ENCODE results near the gene ADIRF. TPM values are rescaled to one million over a fixed set of nuclear protein-coding genes. Genes with fewer than 3 reads are reported as not detected.
A peak's percentile ranks its signal among the peaks of the same experiment; 100 is the strongest.

The ADIRF gene
- total and polyA plus RNA-seq, 10 donors: 23.9 to 139 (median 56.7) TPM

DNA sequence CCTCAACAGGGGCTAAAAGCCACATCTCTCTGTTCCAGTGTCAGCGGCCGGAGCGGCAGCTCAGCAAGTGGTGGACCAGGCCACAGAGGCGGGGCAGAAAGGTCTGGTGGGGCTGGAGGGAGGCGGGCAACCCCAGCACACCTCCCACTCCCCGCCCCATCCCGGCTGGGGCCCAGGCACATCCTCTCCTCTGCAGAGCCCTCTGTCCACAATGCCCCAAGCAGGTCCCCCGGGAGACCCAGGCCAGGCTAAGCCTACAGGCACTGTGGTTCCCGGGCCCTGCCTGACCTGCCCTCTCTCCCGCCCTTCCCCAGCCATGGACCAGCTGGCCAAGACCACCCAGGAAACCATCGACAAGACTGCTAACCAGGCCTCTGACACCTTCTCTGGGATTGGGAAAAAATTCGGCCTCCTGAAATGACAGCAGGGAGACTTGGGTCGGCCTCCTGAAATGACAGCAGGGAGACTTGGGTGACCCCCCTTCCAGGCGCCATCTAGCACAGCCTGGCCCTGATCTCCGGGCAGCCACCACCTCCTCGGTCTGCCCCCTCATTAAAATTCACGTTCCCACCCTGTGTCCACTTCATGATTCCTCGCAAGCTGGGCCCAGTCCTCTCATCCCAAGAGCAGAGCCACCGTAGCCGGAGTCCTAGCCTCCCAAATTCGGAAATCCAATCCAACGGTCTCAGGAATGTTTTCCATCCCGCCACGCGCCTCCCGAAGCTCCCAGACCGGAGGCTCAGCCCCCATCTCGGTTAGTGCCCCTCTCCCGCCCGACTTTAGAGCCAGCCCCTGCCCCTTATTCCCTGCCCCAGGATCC, 2.1 kb downstream of the ADIRF start:
- Histone ChIP-seq H3K27me3 (replicated peaks in 1 of 7) (peaks cover 0 to 50% (median 6%) of the 10 kb centered on the region in 7 donors), H3K36me3 (no peaks in the 10 kb centered on the region), H3K4me3 (peak overlapping the region; percentile 40 to 74 (median 46)), H3K9me3 (no peaks in the 10 kb centered on the region), H3K4me1 (peaks cover 24 to 68% (median 61%) of the 10 kb centered on the region in 6 donors), H3K27ac (peak overlapping the region; percentile 49 to 93 (median 88))
- TF ChIP-seq POLR2AphosphoS5 (IDR thresholded peaks at IDR 0.05) (peak; percentile 34 to 80 (median 77)), CTCF (IDR thresholded peaks at IDR 0.05 in 8 of 11, conservative IDR thresholded peaks at IDR 0.05 in 3 of 11) (no peak)
- peak; percentile 88 for DNase-seq
- intact Hi-C loops (cut with DNase I; ENCODE audit: low total_unique reads): no loop called here
- WGBS, 5 donors: 20 to 43% (median 27%) methylated on average over 27 to 30 of the region's 30 CpGs

- peak overlapping the region; percentile 40 to 74 (median 46) for H3K4me3 ChIP-seq
- no peaks in the 10 kb centered on the region for H3K36me3 ChIP-seq
- intact Hi-C loops (cut with DNase I; ENCODE audit: low total_unique reads): no loop called here
- H3K4me1 ChIP-seq: peaks cover 24 to 63% (median 57%) of the 10 kb centered on the region in 6 donors
- peak overlapping the region; percentile 49 to 93 (median 88) for H3K27ac ChIP-seq
- no peaks in the 10 kb centered on the region for H3K9me3 ChIP-seq
- TF ChIP-seq POLR2A (IDR thresholded peaks at IDR 0.05) (peak in 2 of 3 donors; percentile 31 to 39), CTCF (IDR thresholded peaks at IDR 0.05 in 8 of 11, conservative IDR thresholded peaks at IDR 0.05 in 3 of 11) (no peak)
- 0 to 2% (median 0%) methylated on average over 3 to 20 of the region's 20 CpGs for WGBS, 5 donors
- H3K27me3 ChIP-seq (replicated peaks in 1 of 7): peaks cover 0 to 50% (median 6%) of the 10 kb centered on the region in 7 donors
- no peak for DNase-seq
Observed at GRCh38 chr10:86970982-86971231, 2.6 kb downstream of the ADIRF start.

DNA sequence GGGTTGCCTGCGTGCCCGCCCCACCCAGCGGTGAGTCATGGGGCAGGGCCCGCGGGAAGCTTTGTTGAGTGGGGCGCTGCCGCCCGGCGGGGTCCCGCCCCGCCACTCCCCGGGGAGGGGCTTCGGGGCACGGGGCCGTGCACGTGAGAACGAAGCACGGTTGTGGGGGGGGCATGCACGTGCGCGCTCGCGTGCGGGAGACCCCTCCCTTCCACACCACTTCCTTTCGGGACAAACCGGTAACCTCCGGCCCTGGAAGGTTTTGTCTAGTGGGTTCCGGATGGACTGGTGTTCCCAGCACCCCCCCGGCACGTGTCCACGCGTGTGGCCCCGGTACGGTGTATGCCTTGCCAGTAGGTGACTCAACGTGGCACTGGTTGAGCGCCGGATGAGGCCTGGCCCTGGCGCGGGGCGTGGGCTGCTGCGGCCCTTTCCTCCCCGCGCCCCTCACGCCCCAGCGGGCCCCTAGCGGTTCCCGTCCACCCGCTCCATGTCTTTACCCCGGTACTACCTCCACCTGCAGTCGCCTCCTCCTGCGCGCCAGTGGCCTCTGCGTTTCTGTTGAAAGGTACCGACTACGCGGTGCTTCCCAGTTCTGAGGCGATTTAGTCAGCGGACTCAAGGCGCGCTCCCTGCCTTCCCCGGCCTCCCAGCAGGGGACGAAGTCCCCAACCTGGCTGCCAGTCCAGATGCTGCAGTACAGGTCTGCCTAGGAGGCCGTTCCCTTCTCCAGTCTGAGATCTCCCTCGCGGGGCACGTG, 3.1 kb downstream of the ADIRF start:
- Histone ChIP-seq H3K4me3 (peak overlapping the region; percentile 40 to 74 (median 46)), H3K9me3 (no peaks in the 10 kb centered on the region), H3K27me3 (replicated peaks in 1 of 7) (peaks cover 0 to 50% (median 6%) of the 10 kb centered on the region in 7 donors), H3K4me1 (peaks cover 19 to 58% (median 52%) of the 10 kb centered on the region in 6 donors), H3K27ac (peak overlapping the region; percentile 49 to 93 (median 88)), H3K36me3 (no peaks in the 10 kb centered on the region)
- WGBS, 5 donors: 7 to 26% (median 8%) methylated on average over 27 to 66 of the region's 66 CpGs
- intact Hi-C loops (cut with DNase I; ENCODE audit: low total_unique reads): no loop called here
- peak; percentile 96 for DNase-seq
- TF ChIP-seq POLR2AphosphoS5 (IDR thresholded peaks at IDR 0.05) (peak; percentile 89 to 96 (median 90)), CTCF (IDR thresholded peaks at IDR 0.05 in 8 of 11, conservative IDR thresholded peaks at IDR 0.05 in 3 of 11) (peak in 3 of 11 experiments; percentile 2 to 10 (median 7)), POLR2A (IDR thresholded peaks at IDR 0.05) (peak in 1 of 3 donors; percentile 21)

Data from spleen (tissue), 11 donors.